WTC11 (cell line): ENCODE measurements around the gene GADD45GIP1. TPM values are rescaled to one million over a fixed set of nuclear protein-coding genes. Genes with fewer than 3 reads are reported as not detected.

Experiments
- ARID4B ChIP-seq: sonication (generic); formaldehyde crosslinking; IDR thresholded peaks from 2 replicates; pipeline ENCODE4 v1.8.0; 2023; ENCODE audit warnings: missing genetic modification reagents, mild to moderate bottlenecking, borderline replicate concordance
- ATF1 ChIP-seq: sonication (generic); formaldehyde crosslinking; IDR thresholded peaks from 2 replicates; pipeline ENCODE4 v1.8.1; 2023; ENCODE audit warnings: mild to moderate bottlenecking, moderate library complexity, missing genetic modification reagents
- ATF6 ChIP-seq: sonication (generic); formaldehyde crosslinking; IDR thresholded peaks from 2 replicates; pipeline ENCODE4 v1.8.1; 2023; ENCODE audit warnings: mild to moderate bottlenecking, missing genetic modification reagents
- E2F5 ChIP-seq: sonication (generic); formaldehyde crosslinking; IDR thresholded peaks from 2 replicates; pipeline ENCODE4 v1.8.1; 2022; ENCODE audit warnings: mild to moderate bottlenecking, moderate library complexity, missing genetic modification reagents
- FOXP4 ChIP-seq: sonication (generic); formaldehyde crosslinking; IDR thresholded peaks from 2 replicates; pipeline ENCODE4 v1.8.0; 2022; ENCODE audit warnings: mild to moderate bottlenecking, missing genetic modification reagents
- GABPB1 ChIP-seq: sonication (generic); formaldehyde crosslinking; IDR thresholded peaks from 2 replicates; pipeline ENCODE4 v1.8.1; 2023; ENCODE audit warnings: mild to moderate bottlenecking, missing genetic modification reagents
- JUN ChIP-seq: sonication (generic); formaldehyde crosslinking; IDR thresholded peaks from 2 replicates; pipeline ENCODE4 v1.8.0; 2023; ENCODE audit warnings: mild to moderate bottlenecking, missing genetic modification reagents
- KAT7 ChIP-seq: sonication (generic); formaldehyde crosslinking; IDR thresholded peaks from 2 replicates; pipeline ENCODE4 v1.8.1; 2023; ENCODE audit warnings: missing genetic modification reagents, mild to moderate bottlenecking, borderline replicate concordance
- RELA ChIP-seq: sonication (generic); formaldehyde crosslinking; IDR thresholded peaks from 2 replicates; pipeline ENCODE4 v1.8.1; 2022; ENCODE audit warnings: missing genetic modification reagents, mild to moderate bottlenecking, borderline replicate concordance
- SMAD3 ChIP-seq: sonication (generic); formaldehyde crosslinking; IDR thresholded peaks from 2 replicates; pipeline ENCODE4 v1.8.0; 2022; ENCODE audit warnings: missing genetic modification reagents, mild to moderate bottlenecking, borderline replicate concordance
- SMAD4 ChIP-seq: sonication (generic); formaldehyde crosslinking; IDR thresholded peaks from 2 replicates; pipeline ENCODE4 v1.8.0; 2022; ENCODE audit warnings: mild to moderate bottlenecking, missing genetic modification reagents
- STAT6 ChIP-seq: sonication (generic); formaldehyde crosslinking; conservative IDR thresholded peaks from 2 replicates; pipeline ENCODE4 v1.8.1; 2023; ENCODE audit warnings: mild to moderate bottlenecking, low read depth, missing genetic modification reagents, moderate library complexity
- TEAD4 ChIP-seq: sonication (generic); formaldehyde crosslinking; IDR thresholded peaks from 2 replicates; pipeline ENCODE4 v1.8.0; 2022; ENCODE audit warnings: mild to moderate bottlenecking, missing genetic modification reagents
- TP53 ChIP-seq: sonication (generic); formaldehyde crosslinking; IDR thresholded peaks from 2 replicates; pipeline ENCODE4 v1.8.1; 2023; ENCODE audit warnings: mild to moderate bottlenecking, missing genetic modification reagents
- total RNA-seq: library from RNA; stranded (reverse); gene quantifications from 3 replicates; pipeline ENCODE4 v1.2.3, GENCODE V29; 2021

Gene GADD45GIP1
- total RNA-seq, 1 experiment from 2014 or later: 54.4 TPM

GRCh38 chr19:12937927-12938778 is 18.9 kb downstream of the GADD45GIP1 start, which contains the start of gene CALR (continued):
- TF ChIP-seq STAT6 (no peak), JUN (peak; percentile 16; the same call in 1 of the 2 replicates), TEAD4 (no peak), GABPB1 (CRISPR knock-in tag) (peak; percentile 62), SMAD3 (CRISPR knock-in tag) (no peak), RELA (CRISPR knock-in tag) (peak; percentile 19; the same call in 1 of the 2 replicates), SMAD4 (peak; percentile 21; the same call in 1 of the 2 replicates), ATF1 (CRISPR knock-in tag) (0 out of 2 replicates have a peak, but pooled peaks have one; percentile 43), FOXP4 (no peak), E2F5 (CRISPR knock-in tag) (peak; percentile 67), ARID4B (CRISPR knock-in tag) (peak; percentile 92; the same call in 1 of the 2 replicates), ATF6 (CRISPR knock-in tag) (no peak), TP53 (CRISPR knock-in tag) (0 out of 2 replicates have a peak, but pooled peaks have one; percentile 55), KAT7 (CRISPR knock-in tag) (peak; percentile 89)
